Endothelial cell (in vitro differentiated cells): Measurements from ENCODE around the gene GJB4. TPM values are rescaled to one million over a fixed set of nuclear protein-coding genes. Genes with fewer than 3 reads are reported as not detected.
A peak's percentile ranks its signal among the peaks of the same experiment; 100 is the strongest.

Experiments
- DNase-seq: peaks from one replicate; pipeline ENCODE4 v3.0.0; 2021; ENCODE audit warnings: low spot score
- H3K27ac Mint-ChIP-seq: one replicate; pipeline ENCODE4 v1.8.0; 2021; ENCODE audit warnings: mixed read lengths, inconsistent platforms; ENCODE audit not compliant: unreplicated experiment
- H3K27me3 Mint-ChIP-seq: one replicate; pipeline ENCODE4 v1.8.0; 2021; ENCODE audit warnings: mild to moderate bottlenecking, moderate library complexity, mixed read lengths, inconsistent platforms; ENCODE audit not compliant: unreplicated experiment
- H3K36me3 Mint-ChIP-seq: one replicate; pipeline ENCODE4 v1.8.0; 2021; ENCODE audit warnings: mild to moderate bottlenecking, low read depth, mixed read lengths, inconsistent platforms; ENCODE audit not compliant: unreplicated experiment
- H3K4me1 Mint-ChIP-seq: one replicate; pipeline ENCODE4 v1.8.0; 2021; ENCODE audit warnings: mild to moderate bottlenecking, mixed read lengths, inconsistent platforms; ENCODE audit not compliant: unreplicated experiment
- H3K4me3 Mint-ChIP-seq: one replicate; pipeline ENCODE4 v1.8.0; 2021; ENCODE audit warnings: mild to moderate bottlenecking, mixed read lengths, inconsistent platforms; ENCODE audit not compliant: unreplicated experiment
- H3K9me3 Mint-ChIP-seq: one replicate; pipeline ENCODE4 v1.8.0; 2021; ENCODE audit warnings: mixed read lengths, inconsistent platforms; ENCODE audit not compliant: unreplicated experiment
- CTCF ChIP-seq: fragments of 200-600 bp; sonication (generic); IDR thresholded peaks from one replicate; pipeline ENCODE4 v1.5.0; 2021; ENCODE audit warnings: antibody characterized with exemption; ENCODE audit not compliant: unreplicated experiment
- total RNA-seq: library from RNA; stranded (reverse); fragmentation: NEBNext Ultra II Directional; extraction: Animal tissue kit (Norgen Biotek cat#: 25700); gene quantifications from one replicate; pipeline ENCODE4 v1.2.1, GENCODE V29; 2021; ENCODE audit not compliant: unreplicated experiment

The GJB4 gene
- total RNA-seq, 1 donor from 2014 or later: not detected

GRCh38 chr1:34714386-34714785 is 45.2 kb upstream of the GJB4 start:
- Mint-ChIP-seq H3K4me3 (no peak overlapping the region), H3K27ac (no peak overlapping the region), H3K27me3 (no peaks in the 10 kb centered on the region), H3K4me1 (peaks cover 19% of the 10 kb centered on the region), H3K36me3 (no peaks in the 10 kb centered on the region), H3K9me3 (no peaks in the 10 kb centered on the region)
- no peak for TF ChIP-seq CTCF
- DNase-seq: peak; percentile 6

GRCh38 chr1:34715139-34715538 is 44.4 kb upstream of the GJB4 start:
- no peaks in the 10 kb centered on the region for H3K36me3 Mint-ChIP-seq
- no peaks in the 10 kb centered on the region for H3K9me3 Mint-ChIP-seq
- H3K27me3 Mint-ChIP-seq: peaks cover 1% of the 10 kb centered on the region
- no peak for DNase-seq
- no peak for TF ChIP-seq CTCF
- no peak overlapping the region for H3K4me3 Mint-ChIP-seq
- no peak overlapping the region for H3K27ac Mint-ChIP-seq
- peaks cover 16% of the 10 kb centered on the region for H3K4me1 Mint-ChIP-seq

- Mint-ChIP-seq H3K36me3 (no peaks in the 10 kb centered on the region), H3K27me3 (peaks cover 3% of the 10 kb centered on the region), H3K4me3 (no peak overlapping the region), H3K4me1 (peaks cover 5% of the 10 kb centered on the region), H3K9me3 (no peaks in the 10 kb centered on the region), H3K27ac (no peak overlapping the region)
- no peak for DNase-seq
- no peak for TF ChIP-seq CTCF
These were observed 38.3 kb upstream of the GJB4 start for GRCh38 chr1:34721241-34721640.

GRCh38 chr1:34721646-34722355 is 37.7 kb upstream of the GJB4 start:
- DNase-seq: no peak
- Mint-ChIP-seq H3K27me3 (peaks cover 3% of the 10 kb centered on the region), H3K9me3 (no peaks in the 10 kb centered on the region), H3K4me1 (peaks cover 5% of the 10 kb centered on the region), H3K4me3 (no peak overlapping the region), H3K36me3 (no peaks in the 10 kb centered on the region), H3K27ac (no peak overlapping the region)
- TF ChIP-seq CTCF: no peak

GRCh38 chr1:34726861-34727260 is 32.7 kb upstream of the GJB4 start:
- Mint-ChIP-seq H3K9me3 (no peaks in the 10 kb centered on the region), H3K27me3 (peaks cover 12% of the 10 kb centered on the region), H3K36me3 (no peaks in the 10 kb centered on the region), H3K27ac (no peak overlapping the region), H3K4me1 (peaks cover 4% of the 10 kb centered on the region), H3K4me3 (no peak overlapping the region)
- TF ChIP-seq CTCF: no peak
- no peak for DNase-seq
